Lung microvascular endothelial cell (primary cell): Measurements from ENCODE around the gene CDCA3. TPM values are rescaled to one million over a fixed set of nuclear protein-coding genes. Genes with fewer than 3 reads are reported as not detected.
A peak's percentile ranks its signal among the peaks of the same experiment; 100 is the strongest.
"Not testable (repeated sequence)": the region's sequence is repeated elsewhere in the genome, so short reads cannot be mapped to it uniquely, and the experiment has no call there.

Source experiments
- DNase-seq, 2 donors: peaks; one replicate each; pipeline versions ENCODE4 v3.0.0 to v3.0.0-alpha.2; 2010; ENCODE audit warnings: low read depth in 2 of 2
- total RNA-seq: library from RNA; depleted of rRNA; stranded (reverse); fragments of >200 nt; gene quantifications from 2 replicates; pipeline ENCODE4 v1.2.1, GENCODE V29; 2014

Gene CDCA3
- total RNA-seq, 1 donor from 2014 or later, result 3.4 TPM

DNA sequence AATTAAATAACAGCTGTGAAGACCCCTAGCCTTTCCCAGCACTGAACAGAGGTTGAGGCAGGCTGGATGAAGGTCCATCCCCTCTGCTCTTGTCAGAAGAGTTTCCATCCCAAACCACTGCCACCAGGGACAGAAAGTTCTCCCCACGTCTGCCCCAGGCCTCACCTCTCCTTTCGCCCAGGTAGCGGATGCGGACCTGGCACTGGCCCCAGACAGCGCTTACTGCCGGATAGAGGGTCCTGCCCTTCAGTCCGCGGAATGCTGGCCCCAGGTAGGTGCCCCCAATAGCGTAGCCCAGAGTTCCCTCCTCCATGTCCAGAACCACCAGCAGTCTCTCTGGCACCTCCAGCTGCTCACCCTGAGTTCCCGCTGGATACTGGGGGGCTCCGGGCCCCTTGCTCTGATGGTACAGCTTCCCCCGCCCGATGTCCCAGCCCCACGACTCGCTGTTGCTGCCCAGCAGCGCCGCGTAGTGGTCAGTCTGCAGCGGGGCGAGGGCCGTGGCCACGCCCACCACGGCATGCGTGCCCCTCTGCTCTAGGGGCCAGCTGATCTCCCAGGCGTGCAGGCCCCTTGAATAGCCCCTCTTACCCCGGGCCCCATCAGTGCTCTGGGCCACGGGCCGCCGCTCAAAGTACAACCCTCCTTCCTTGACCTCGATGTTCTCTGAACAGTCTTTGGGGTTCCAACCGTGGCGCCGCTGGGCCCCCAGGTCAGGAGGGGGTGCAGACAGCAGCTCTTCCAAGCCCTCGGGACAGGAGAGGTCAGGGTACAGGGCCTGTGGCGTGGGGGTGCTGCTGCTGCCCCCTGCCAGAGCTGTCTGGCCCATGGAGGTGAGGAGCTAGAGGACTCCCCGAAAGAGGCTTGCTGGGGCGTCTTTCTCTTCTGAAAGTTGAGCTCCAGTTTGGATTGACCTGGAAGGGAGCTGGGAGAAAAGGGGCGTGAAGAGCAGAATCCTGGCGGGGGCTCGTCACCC, 21.3 kb upstream of the CDCA3 start:
- peak; percentile 82 for DNase-seq

DNA sequence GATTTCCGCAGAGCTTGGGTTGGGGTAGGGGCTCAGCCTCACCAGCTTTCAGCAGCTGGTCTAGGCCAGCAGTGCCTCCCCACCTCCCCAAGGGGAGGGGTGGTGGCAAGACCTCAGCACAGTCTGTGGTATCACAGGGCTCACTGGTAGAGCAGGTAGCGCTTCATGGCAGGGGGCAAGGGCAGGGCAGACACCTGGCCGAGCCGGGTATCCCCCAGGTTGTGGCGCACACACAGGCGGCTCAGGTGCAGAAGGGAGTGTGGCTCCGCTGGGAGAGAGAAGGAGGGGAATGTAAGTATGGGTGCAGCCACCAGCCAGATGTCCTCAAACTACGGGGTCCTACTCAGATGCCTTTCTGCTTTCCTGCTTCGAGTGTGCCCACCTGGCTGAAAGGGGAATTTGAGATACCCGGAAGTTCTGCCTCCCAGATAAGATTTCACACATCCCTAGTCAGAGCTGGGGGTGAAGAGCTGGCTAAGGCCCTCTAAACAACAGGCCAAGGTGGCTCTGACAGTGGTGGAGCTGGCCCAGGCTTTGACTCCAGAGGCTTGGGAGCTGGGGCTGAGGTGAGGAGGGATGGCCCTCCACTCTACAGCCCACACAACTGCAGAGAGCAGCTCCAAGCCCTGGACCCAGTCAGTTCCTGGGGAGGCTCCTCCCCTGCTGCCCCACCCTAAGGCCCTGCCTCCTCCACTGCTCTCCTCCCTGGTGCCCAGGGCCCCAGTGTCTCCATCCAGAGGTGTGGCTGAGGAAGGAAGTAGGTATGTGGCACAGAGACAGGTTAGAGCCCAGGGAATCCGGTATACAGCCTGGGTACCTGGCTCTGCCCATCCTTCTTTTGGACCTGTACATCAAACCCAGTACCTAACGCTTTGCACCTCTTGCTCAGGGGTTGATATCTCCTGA, 20.2 kb upstream of the CDCA3 start:
- no peak for DNase-seq

DNA sequence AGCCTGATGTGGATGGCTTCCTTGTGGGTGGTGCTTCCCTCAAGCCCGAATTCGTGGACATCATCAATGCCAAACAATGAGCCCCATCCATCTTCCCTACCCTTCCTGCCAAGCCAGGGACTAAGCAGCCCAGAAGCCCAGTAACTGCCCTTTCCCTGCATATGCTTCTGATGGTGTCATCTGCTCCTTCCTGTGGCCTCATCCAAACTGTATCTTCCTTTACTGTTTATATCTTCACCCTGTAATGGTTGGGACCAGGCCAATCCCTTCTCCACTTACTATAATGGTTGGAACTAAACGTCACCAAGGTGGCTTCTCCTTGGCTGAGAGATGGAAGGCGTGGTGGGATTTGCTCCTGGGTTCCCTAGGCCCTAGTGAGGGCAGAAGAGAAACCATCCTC, 19.2 kb upstream of the CDCA3 start:
- DNase-seq, result not testable (repeated sequence)

GRCh38 chr12:6869049-6870021, 18.2 kb upstream of the CDCA3 start:
- peak; percentile 82 to 83 for DNase-seq

GRCh38 chr12:6868211-6869048, 17.3 kb upstream of the CDCA3 start:
- DNase-seq, result peak in 1 of 2 donors; percentile 42

GRCh38 chr12:6867413-6868210, 16.5 kb upstream of the CDCA3 start, which contains the start of gene TPI1:
TSS of gene TPI1 (plus strand) at chr12:6867531. CDS start at chr12:6867567, 36 bp downstream.
- peak; percentile 88 to 91 for DNase-seq

DNA sequence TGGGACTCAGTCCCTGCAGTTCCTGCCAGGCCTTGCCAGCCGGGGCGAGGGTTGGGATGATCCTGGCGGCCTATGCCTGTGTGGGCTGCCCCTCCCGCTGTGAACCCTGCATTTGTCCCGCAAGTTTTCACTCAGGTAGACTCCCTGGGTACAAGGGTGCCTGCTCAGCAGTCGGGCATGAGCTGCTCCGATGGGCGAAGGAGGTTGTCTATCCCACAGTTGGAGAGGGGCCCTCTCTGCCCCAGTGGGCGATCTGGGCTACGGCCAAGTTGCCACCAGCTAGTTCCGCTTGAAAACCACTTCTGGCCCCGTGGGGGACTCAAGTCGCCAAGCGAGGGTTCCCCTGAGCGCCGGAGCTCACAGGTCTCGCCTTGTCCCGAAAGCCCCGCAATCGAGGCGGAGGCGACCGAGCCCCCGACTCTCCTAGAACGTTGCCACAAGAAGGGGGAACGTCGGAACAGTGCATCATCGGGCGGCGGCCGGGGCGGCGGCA, 15.9 kb upstream of the CDCA3 start:
- DNase-seq, result no peak

DNA sequence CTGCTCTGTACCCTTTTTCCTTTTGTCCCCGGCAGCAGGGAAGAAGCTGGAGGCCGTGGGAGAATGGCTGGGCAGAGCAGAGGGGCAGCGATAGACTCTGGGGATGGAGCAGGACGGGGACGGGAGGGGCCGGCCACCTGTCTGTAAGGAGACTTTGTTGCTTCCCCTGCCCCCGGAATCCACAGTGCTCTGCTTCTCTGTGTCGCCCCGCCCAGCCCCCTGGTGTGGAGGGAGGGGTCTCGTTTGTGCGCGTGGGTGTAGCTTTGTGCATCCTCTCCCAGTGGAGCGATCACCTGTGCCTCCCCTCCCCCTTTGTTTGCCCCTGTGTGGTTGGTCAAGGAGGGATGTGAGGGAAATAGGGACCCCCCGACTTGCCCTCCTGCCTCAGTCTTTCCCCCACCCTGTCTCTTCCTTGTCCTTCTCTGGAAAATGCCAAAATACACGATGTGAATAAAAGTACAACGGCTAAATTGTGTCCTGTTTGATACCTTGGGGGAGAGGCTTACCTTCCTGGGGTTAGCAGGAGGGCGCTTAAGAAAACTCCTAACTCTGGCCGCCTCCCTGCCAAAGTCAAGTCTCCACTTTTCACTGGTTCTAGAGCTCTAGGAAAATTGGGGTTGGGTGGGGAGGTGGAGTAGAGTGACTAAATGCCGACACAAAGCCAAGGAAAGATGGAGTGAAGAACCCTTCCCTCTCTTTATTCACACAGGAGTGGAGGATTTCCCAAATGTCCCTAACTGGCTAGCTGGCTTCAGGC, 15.3 kb upstream of the CDCA3 start:
- no peak for DNase-seq

DNA sequence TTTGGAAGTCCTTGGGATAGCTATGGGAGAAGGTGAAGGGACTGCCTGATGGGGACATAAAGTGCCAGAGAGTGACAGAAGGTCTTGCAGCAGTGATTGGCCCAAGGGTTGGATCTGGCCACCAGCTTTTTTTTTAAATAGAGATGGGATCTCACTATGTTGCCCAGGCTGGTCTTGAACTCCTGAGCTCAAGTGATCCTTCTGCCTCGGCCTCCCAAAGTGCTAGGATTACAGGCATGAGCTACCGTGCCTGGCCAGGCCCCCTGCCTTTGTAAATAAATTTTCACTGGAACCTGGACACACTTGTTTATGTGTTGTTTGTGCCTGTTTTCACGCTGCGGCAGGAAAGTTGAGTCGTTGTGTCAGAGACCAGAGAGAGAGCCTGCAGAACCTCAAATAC, 14.2 kb upstream of the CDCA3 start:
- DNase-seq, result not testable (repeated sequence)

DNA sequence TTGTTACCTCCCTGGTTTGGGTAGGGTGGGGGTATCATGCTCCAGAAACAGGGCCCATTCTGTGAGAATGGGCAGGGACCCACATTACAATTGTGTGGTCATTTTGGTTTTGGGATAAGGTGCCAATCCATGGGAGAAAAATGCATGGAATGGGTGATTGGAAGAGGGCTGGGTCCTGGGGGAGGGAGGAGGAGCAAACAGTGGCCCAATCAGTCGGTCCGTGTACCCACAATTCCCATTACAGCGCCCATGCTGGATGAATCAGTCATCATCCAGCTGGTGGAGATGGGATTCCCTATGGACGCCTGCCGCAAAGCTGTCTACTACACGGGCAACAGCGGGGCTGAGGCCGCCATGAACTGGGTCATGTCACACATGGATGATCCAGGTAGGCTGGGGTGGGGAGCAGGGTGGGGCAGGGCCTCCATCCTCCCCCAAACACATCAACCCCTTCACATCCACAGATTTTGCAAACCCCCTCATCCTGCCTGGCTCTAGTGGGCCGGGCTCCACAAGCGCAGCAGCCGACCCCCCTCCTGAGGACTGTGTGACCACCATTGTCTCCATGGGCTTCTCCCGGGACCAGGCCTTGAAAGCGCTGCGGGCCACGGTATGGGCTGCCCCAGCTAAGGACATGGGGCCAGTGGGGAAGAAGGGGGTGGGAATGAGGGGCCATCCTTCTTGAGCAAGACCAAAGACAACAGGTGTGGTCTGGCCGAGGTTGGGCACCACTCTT, 12.7 kb upstream of the CDCA3 start:
- no peak for DNase-seq

GRCh38 chr12:6863033-6863432, 11.9 kb upstream of the CDCA3 start:
- no peak for DNase-seq

- DNase-seq, result no peak
These were observed 10.3 kb upstream of the CDCA3 start for GRCh38 chr12:6861391-6861790.

GRCh38 chr12:6860942-6861341, 9.9 kb upstream of the CDCA3 start:
- no peak for DNase-seq

DNA sequence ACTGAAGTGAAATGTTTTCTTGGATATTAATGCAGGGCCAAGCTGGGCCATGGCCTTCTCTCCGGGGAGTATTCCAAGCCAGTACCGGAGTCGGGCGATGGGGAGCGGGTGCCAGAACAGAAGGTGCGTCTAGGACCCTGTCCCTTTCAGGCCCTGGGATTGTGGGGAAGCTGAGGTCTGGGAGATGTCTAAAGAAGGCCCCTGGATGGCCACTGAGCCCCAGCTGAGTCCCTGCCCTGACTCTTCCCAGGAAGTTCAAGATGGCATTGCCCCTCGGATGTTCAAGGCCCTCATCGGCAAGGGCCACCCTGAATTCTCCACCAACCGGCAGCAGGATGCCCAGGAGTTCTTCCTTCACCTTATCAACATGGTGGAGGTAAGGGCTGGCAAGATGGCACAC, 9.0 kb upstream of the CDCA3 start:
- no peak for DNase-seq

GRCh38 chr12:6858799-6859198, 7.7 kb upstream of the CDCA3 start:
- DNase-seq, result no peak

GRCh38 chr12:6855322-6855721, 4.2 kb upstream of the CDCA3 start:
- DNase-seq, result no peak

DNA sequence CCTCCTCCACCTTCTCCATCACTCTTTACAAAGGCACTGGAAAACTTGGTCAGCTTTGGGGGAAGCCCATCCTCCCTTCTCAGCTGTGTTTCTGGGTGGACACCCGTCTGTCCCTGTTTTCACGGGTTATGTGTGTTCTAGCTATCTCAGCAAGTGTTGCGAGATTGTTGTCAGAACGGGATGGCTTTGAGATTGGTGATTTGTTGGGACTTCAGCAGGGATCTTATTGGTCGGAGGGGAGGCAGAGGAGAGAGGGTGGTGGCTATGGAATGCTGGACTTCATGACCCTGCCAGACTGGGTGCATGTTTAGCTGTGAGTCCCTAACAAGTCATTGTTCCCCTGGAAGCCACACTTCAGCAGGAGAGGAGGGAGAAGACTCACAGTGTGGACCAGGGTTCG, 3.0 kb upstream of the CDCA3 start:
- DNase-seq, result no peak

DNA sequence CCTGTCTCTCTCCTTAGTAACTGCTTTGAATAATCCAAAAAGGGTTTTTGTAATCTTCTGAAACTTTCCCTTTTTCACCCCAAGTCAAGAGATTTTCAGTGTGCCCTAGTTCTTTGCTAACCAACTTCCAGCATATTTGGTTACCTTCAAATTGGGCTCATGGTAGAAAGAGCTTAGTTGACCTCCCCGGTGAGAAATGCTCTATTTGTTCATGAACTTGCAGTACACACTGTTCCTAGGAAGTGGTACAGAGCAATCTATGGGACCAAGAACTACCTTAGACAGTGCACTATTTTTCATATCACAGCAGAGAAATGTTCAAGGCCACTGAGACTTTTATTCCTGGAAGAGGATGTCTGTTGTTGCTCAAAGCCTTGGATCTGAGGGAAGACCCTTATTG, 2.5 kb upstream of the CDCA3 start:
- no peak for DNase-seq
